OCI-LY1 (cell line): Measurements from ENCODE around the gene CDC25B.

Experiments
- H2AFZ ChIP-seq: fragments of 200-600 bp; sonication (generic), shearing (Covaris generic); 2 replicates; pipeline ENCODE4 v1.6.0; 2014; ENCODE audit warnings: antibody characterized with exemption, mild to moderate bottlenecking, low read length
- H3F3A ChIP-seq: fragments of 200-600 bp; sonication (generic), shearing (Covaris generic); 2 replicates; pipeline ENCODE4 v1.6.0; 2014; ENCODE audit warnings: mild to moderate bottlenecking, antibody characterized with exemption, low read length, moderate library complexity; ENCODE audit not compliant: insufficient read depth
- H3K27ac ChIP-seq: fragments of 200-600 bp; sonication (generic); 2 replicates; pipeline ENCODE4 v1.5.1; 2014; ENCODE audit warnings: low read length, mixed run types, mild to moderate bottlenecking, low read depth; ENCODE audit not compliant: poor library complexity, severe bottlenecking
- H3K27me3 ChIP-seq: fragments of 200-600 bp; sonication (generic); 2 replicates; pipeline ENCODE4 v1.6.0; 2014; ENCODE audit warnings: antibody characterized with exemption, mild to moderate bottlenecking, low read length, moderate library complexity; ENCODE audit not compliant: insufficient read depth
- H3K36me3 ChIP-seq: fragments of 200-600 bp; sonication (generic); 2 replicates; pipeline ENCODE4 v1.6.1; 2014; ENCODE audit warnings: mild to moderate bottlenecking, antibody characterized with exemption, low read length, moderate library complexity, mixed read lengths; ENCODE audit not compliant: insufficient read depth
- H3K4me1 ChIP-seq: fragments of 200-600 bp; sonication (generic); 2 replicates; pipeline ENCODE4 v1.5.1; 2014; ENCODE audit warnings: mild to moderate bottlenecking, low read length, moderate library complexity; ENCODE audit not compliant: insufficient read depth, severe bottlenecking
- H3K4me2 ChIP-seq: fragments of 200-600 bp; sonication (generic), shearing (Covaris generic); 2 replicates; pipeline ENCODE4 v1.6.1; 2014; ENCODE audit warnings: low read length
- H3K4me3 ChIP-seq: fragments of 200-600 bp; sonication (generic); 2 replicates; pipeline ENCODE4 v1.5.1; 2014; ENCODE audit warnings: low read length, low read depth, mild to moderate bottlenecking, mixed read lengths; ENCODE audit not compliant: poor library complexity, severe bottlenecking
- H3K79me2 ChIP-seq: fragments of 200-600 bp; shearing (Covaris generic); 2 replicates; pipeline ENCODE4 v1.6.1; 2016; ENCODE audit warnings: mixed run types, low read length, mixed read lengths; ENCODE audit not compliant: insufficient read depth
- H3K9ac ChIP-seq: fragments of 200-600 bp; sonication (generic), shearing (Covaris generic); 2 replicates; pipeline ENCODE4 v1.6.1; 2014; ENCODE audit warnings: mild to moderate bottlenecking, low read length, mixed read lengths
- H3K9me2 ChIP-seq: fragments of 200-600 bp; sonication (generic), shearing (Covaris generic); 2 replicates; pipeline ENCODE4 v1.6.1; 2014; ENCODE audit warnings: low read depth, mild to moderate bottlenecking, low read length, mixed read lengths
- H3K9me3 ChIP-seq: fragments of 200-600 bp; shearing (Covaris generic); 2 replicates; pipeline ENCODE4 v1.6.1; 2014; ENCODE audit warnings: low read length, mixed read lengths
- H4K20me1 ChIP-seq: fragments of 200-600 bp; sonication (generic), shearing (Covaris generic); 2 replicates; pipeline ENCODE4 v1.6.0; 2016; ENCODE audit warnings: mild to moderate bottlenecking, low read length; ENCODE audit not compliant: insufficient read depth
- EZH2 ChIP-seq: fragments of 200-600 bp; sonication (generic), shearing (Covaris generic); IDR thresholded peaks from 2 replicates; pipeline ENCODE4 v1.8.0; 2017; ENCODE audit warnings: borderline replicate concordance, mixed run types, mild to moderate bottlenecking, antibody characterized with exemption, low read length, moderate library complexity, mixed read lengths
- TF ChIP-seq, protein P1 (sequence below): fragments of 200-600 bp; sonication (generic), shearing (Covaris generic); IDR thresholded peaks from 2 replicates; pipeline ENCODE4 v1.5.1; 2017; ENCODE audit warnings: mild to moderate bottlenecking, antibody characterized with exemption, low read length, moderate library complexity, mixed read lengths

CDC25B gene

DNA sequence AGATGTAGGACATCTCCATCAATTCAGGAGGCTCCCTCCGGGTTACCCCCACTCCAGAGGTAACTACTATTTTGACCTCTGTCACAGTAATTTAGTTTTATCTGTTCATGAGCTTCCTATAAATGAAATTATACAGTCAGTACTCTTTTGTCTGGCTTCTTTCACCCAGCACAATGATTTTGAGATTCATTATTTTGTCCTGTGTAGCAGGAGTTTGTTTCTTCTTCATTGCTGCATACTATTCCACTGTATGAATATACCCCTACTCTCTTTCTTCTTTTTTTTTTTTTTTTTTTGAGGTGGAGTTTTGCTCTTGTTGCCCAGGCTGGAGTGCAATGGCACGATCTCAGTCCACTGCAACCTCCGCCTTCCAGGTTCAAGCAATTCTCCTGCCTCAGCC, 12.4 kb downstream of the CDC25B start:
- Histone ChIP-seq H3K9me3 (no peaks in the 10 kb centered on the region), H2AFZ (no peak overlapping the region), H3K4me2 (no peak overlapping the region), H3K27ac (no peak overlapping the region), H3K9me2 (no peaks in the 10 kb centered on the region), H4K20me1 (no peaks in the 10 kb centered on the region), H3K9ac (no peak overlapping the region), H3F3A (no peaks in the 10 kb centered on the region), H3K79me2 (no peaks in the 10 kb centered on the region), H3K27me3 (no peaks in the 10 kb centered on the region; the same call in 1 of the 2 replicates), H3K4me1 (peaks cover 23% of the 10 kb centered on the region), H3K4me3 (no peak overlapping the region), H3K36me3 (peaks cover 29% of the 10 kb centered on the region)
- TF ChIP-seq EZH2, result no peak
- TF ChIP-seq, protein P1, sequence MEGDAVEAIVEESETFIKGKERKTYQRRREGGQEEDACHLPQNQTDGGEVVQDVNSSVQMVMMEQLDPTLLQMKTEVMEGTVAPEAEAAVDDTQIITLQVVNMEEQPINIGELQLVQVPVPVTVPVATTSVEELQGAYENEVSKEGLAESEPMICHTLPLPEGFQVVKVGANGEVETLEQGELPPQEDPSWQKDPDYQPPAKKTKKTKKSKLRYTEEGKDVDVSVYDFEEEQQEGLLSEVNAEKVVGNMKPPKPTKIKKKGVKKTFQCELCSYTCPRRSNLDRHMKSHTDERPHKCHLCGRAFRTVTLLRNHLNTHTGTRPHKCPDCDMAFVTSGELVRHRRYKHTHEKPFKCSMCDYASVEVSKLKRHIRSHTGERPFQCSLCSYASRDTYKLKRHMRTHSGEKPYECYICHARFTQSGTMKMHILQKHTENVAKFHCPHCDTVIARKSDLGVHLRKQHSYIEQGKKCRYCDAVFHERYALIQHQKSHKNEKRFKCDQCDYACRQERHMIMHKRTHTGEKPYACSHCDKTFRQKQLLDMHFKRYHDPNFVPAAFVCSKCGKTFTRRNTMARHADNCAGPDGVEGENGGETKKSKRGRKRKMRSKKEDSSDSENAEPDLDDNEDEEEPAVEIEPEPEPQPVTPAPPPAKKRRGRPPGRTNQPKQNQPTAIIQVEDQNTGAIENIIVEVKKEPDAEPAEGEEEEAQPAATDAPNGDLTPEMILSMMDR, result no peak

DNA sequence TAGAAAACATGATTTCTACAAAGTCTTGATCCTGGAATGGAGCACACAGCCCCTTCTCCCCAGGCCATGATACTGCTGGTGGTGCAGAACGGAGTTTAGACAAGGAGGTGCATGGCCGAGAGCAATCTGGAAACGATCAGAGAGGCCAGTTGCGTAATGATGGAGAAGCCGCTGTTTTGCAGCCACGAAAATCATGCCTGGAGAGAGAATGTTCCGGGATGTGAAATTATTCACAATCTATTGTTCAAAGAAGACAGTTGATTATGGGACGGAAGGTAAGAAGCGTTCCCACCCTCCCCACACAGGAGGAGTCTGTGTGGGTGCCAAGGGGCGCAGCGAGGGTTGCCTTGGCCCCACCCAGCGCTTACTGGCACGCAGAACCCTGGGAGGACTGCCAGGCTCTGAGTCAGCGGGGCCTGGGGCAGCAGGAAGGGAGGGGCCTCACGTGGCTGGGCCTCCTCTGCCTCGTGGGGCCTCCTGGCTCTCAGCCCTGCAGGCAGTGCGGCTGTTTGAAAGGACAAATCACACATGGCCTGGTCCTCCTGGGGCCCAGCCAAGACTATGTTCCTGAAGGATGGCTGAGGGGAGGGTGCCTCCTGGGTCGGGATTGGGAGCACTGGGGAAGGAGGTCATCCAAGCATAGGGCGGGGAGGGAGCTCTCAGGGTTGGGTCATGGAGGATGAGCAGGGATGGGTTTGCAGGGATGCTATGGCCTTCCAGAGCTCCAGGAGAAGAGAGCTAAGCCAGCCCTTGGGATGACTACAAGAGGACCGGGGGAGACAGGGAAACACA, 15.6 kb downstream of the CDC25B start:
- Histone ChIP-seq H3K36me3 (no peaks in the 10 kb centered on the region; the same call in 1 of the 2 replicates), H3K27me3 (no peaks in the 10 kb centered on the region; the same call in 1 of the 2 replicates), H3K27ac (no peak overlapping the region), H3K9me2 (no peaks in the 10 kb centered on the region), H3K9ac (no peak overlapping the region; the same call in 1 of the 2 replicates), H3K9me3 (no peaks in the 10 kb centered on the region), H3K79me2 (no peaks in the 10 kb centered on the region), H3K4me1 (peaks cover 27% of the 10 kb centered on the region), H4K20me1 (no peaks in the 10 kb centered on the region), H3F3A (no peaks in the 10 kb centered on the region), H2AFZ (no peak overlapping the region), H3K4me3 (peak overlapping the region; percentile 10), H3K4me2 (peak overlapping the region; percentile 32; the same call in 1 of the 2 replicates)
- TF ChIP-seq, protein P1, result no peak
- no peak for TF ChIP-seq EZH2

DNA sequence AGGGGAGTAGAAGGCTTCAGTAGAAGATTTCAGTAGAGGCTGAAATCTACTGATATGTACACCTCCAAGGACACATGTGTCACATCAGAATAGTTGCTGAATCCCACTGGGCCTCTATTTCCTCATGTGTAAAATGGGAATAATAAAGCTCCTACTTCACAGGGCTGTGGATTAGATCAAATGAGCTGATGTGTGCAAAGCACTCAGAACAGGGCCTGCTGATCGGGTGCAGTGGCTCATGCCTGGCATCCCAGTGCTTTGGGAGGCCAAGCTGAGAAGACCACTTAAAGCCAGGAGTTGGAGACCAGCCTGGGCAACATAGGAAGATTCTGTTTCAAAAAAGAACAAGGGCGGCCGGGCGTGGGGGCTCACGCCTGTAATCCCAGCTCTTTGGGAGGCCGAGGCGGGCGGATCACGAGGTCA, 16.2 kb downstream of the CDC25B start:
- H3K9ac ChIP-seq, result no peak overlapping the region; the same call in 1 of the 2 replicates
- H3K27me3 ChIP-seq, result no peaks in the 10 kb centered on the region; the same call in 1 of the 2 replicates
- no peaks in the 10 kb centered on the region for H3K36me3 ChIP-seq
- no peaks in the 10 kb centered on the region for H3K9me2 ChIP-seq
- no peak for TF ChIP-seq EZH2
- TF ChIP-seq, protein P1, result no peak
- no peak overlapping the region for H2AFZ ChIP-seq
- H3K4me1 ChIP-seq, result peaks cover 22% of the 10 kb centered on the region
- H3K9me3 ChIP-seq, result no peaks in the 10 kb centered on the region
- no peaks in the 10 kb centered on the region for H3K79me2 ChIP-seq
- H3F3A ChIP-seq, result no peaks in the 10 kb centered on the region
- no peak overlapping the region for H3K27ac ChIP-seq
- H4K20me1 ChIP-seq, result no peaks in the 10 kb centered on the region
- no peak overlapping the region; the same call in 1 of the 2 replicates for H3K4me2 ChIP-seq
- no peak overlapping the region for H3K4me3 ChIP-seq
